Cardiac fibroblast (primary cell): ENCODE measurements around the gene HHIPL1.

Experiments used
- DNase-seq, 2 donors: peaks; one replicate each; pipeline versions ENCODE4 v3.0.0 to v3.0.0-alpha.2; 2010; ENCODE audit warnings: low read depth in 2 of 2
- H3K4me3 ChIP-seq, 2 donors: replicated peaks in 1 of 2; 1 replicate in 1 of 2; 2 replicates in 1 of 2; pipeline ENCODE4 v1.5.1; 2011; ENCODE audit warnings: low read depth in 2 of 2, low read length in 2 of 2, mild to moderate bottlenecking in 2 of 2, moderate library complexity in 1 of 2
- CTCF ChIP-seq: IDR thresholded peaks from one replicate; pipeline ENCODE4 v1.5.1; 2011; ENCODE audit warnings: low read depth, mild to moderate bottlenecking, low read length, inconsistent platforms

Gene HHIPL1

GRCh38 chr14:99679111-99679510, 34.2 kb downstream of the HHIPL1 start:
- no peak for DNase-seq
- H3K4me3 ChIP-seq: no peak overlapping the region
- TF ChIP-seq CTCF: no peak

DNA sequence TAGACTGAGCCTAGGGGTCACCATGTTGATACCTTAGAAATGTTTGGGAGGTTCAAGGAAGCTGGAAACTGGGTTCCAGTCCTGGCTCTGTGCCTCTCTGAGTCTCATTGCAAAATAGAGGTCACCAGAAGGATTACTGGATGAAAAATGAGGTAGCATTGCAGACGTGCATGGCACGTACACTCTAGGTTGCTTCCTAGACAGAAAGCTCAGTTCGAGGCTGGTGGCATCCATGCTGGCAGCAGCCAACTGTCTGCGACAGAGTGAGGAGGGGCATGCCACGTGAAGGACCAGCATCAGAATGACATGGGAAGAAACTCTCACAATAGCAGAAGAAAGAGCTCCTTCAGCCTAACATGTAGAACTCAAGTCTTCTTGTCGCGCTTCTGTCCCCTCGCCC, 34.6 kb downstream of the HHIPL1 start:
- no peak for TF ChIP-seq CTCF
- H3K4me3 ChIP-seq: no peak overlapping the region
- no peak for DNase-seq

- TF ChIP-seq CTCF: no peak
- H3K4me3 ChIP-seq: no peak overlapping the region
- DNase-seq: no peak
These were observed 35.1 kb downstream of the HHIPL1 start for GRCh38 chr14:99679996-99680395.

GRCh38 chr14:99681101-99681831, 36.3 kb downstream of the HHIPL1 start:
- no peak for DNase-seq
- no peak for TF ChIP-seq CTCF
- no peak overlapping the region for H3K4me3 ChIP-seq

DNA sequence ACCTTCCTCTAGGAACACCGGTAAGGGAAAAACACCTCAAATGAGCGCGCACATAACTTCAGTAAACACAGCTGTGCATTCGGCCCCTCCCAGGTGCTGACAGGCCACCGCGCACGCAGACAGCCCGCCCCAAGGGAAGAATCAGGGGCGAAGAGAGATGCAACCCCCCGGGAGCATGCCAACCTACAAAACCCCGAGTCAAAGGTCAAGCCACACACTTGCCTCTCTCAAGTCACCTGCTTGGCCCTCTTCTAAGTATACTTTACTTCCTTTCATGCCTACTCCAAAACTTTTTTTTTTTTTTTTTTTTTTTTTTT, 36.9 kb downstream of the HHIPL1 start:
- no peak for TF ChIP-seq CTCF
- DNase-seq: no peak
- no peak overlapping the region for H3K4me3 ChIP-seq

DNA sequence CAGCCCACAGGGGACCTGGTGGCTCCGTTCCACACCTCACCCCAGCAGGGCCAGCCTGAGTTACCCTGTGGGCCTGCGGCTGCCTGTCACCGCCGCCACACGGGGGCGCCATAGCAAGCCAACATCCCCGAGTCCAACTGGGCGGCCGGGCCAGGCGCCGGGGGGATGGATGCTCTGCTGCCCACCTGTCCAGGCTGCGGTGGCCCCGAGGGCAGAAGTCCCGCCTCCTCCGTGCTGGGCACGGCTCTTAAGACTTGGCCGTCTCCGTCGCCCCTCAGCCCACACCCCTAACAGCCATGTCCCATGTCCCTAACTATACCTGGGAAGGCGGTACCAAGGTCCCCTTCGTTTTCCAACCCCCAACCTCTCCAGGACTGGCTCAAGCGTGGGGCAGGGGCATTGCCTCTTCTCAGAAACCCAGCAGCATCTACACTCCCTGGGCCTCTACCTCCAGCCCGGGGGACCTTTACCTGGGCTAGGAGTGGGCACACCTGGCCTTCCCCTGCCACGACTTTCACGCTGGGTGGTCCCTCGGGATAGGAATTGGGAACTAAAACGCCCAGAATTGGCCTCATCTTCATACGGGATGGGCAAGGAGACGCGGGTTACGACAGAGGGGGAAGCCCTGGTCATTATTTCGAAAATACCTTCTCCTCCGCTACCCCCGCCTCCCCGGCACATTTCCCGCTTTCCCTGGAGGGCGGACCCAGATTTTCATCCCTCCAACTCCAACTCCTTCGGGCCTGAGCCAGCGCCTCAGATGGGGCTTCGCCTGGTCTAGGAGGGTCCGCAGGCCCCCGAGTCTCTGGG, 38.1 kb downstream of the HHIPL1 start:
- H3K4me3 ChIP-seq: peak overlapping the region; percentile 67 to 81
- TF ChIP-seq CTCF: peak; percentile 94
- DNase-seq: peak; percentile 73 to 75
